ELR (cell line): ENCODE data around the gene GRAMD1A.

ENCODE experiments used
- DNase-seq: peaks from one replicate; pipeline ENCODE4 v3.0.0-alpha.2; 2015; ENCODE audit warnings: low read depth

Gene GRAMD1A

DNA sequence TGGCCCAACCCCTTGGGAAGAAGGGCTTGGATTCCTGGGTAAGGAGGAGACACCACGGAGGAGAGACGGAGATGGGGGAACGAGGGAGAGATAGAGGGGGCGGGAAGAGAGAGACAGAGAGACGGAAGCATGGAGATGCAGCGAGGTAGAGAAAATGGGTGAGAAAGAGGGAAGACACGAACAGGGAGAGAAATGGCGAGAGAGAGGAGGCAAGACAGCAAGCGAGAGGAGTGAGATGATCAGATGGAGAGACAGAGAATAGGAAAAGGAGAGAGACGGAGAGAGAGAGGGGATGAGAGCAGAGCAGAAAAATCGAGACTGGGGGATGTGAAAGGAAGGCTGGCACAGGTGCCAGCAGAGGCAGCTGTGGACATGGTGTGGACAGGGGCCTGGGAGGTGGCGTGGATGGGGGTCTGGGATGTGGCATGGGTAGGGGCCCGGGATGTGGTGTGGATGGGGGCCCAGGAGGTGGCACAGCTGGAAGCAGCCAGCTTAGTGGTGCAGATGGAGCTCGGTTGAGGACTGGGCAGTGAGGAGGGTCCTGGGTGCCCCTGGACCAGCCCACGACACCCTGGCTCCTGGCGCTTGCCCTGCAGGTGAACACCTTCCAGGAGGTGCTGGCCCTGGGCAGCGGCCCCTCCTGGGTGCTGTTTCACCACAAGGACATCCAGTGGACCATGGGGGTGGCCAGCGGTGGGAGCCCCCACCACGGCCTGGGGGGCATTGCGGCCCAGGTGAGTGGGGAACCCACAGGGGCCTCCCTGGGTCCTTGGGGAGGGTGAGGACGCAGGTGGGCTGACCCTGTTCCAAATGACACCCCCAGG is 75.3 kb downstream of the GRAMD1A start:
- no peak for DNase-seq

DNA sequence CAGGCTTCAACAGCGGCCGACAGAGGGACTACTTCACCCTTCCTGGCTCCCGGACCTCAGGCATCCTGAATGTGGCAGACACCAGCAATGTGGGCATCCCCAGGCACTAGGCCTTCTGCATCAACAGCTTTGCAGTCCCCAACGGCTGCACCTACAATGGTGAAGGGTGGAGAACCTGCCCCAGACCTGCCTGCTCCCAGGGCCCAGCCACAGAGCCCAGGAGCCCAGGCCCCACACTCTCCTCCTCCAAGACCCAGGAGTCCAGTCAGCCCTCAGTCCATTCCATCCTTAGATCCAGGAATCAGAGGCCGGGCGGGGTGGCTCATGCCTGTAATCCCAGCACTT is 75.9 kb downstream of the GRAMD1A start:
- DNase-seq: no peak
